ENCODE measurements around the gene CTSC. TPM values are rescaled to one million over a fixed set of nuclear protein-coding genes. Genes with fewer than 3 reads are reported as not detected.

CTSC gene
- polyA plus RNA-seq, 1 donor (not counting 4 experiments of a cell fraction or from before 2014, with no cell fraction given): 658 TPM

DNA sequence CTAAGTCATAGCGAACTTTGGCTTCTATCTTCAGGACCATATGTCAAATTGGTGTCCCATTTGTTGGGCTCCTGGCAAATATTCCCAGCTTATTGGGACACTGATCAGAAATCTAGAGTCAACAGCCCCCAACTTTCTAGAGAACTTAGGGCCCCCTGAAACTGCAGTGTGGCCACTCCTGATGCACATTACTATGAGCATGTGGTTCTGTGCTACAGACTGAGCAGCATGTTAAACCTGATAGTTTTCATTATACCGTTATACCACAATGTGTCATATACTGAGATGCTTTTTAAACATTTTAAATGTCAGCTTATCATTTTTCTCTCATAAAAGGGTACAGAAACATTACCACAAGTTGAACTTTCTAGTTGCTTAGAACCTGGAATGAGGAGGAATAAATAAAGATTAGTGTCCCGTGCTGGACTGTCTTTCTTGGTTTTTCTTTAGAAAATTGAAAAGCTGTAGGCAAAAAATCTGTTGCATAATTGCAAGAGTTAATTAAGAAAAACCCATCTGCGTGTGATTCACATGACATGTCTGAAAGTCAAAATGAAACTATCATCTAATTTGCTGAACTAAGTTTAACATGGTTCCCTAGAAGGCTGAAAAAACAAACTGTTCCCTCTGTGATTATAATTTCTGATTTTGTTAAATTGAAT, 16.4 kb upstream of the CTSC start:
- H3K4me2 ChIP-seq (ENCODE audit: control insufficient read depth, extremely low read depth, insufficient read depth, low read depth, low read length): no peak overlapping the region

DNA sequence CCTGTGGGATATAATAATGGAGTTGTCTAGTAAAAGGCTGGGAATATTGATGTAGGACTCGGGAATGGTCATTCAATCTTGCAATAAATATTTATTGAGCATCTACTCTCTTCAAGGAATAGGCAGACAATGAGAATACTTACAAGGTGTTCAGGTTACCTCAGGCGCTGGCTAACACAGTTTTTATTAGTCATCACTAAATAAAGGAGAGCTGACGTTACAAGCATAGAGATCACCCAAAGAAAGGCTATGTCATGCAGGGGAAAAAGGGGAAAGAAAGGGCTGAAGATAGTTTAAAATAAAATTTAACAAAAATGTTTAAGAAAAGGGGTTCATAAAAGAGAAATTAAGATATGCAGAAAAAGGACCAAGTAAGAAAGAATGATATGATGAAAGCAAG, 15.8 kb upstream of the CTSC start:
- Histone ChIP-seq H3K4me2 (ENCODE audit: control insufficient read depth, extremely low read depth, insufficient read depth, low read depth, low read length) (no peak overlapping the region), H3K4me1 (ENCODE audit: control insufficient read depth, extremely low read depth, insufficient read depth, low read length) (no peaks in the 10 kb centered on the region), H3K27ac (ENCODE audit: control insufficient read depth, insufficient read depth, low read length) (no peak overlapping the region), H2AFZ (ENCODE audit: control insufficient read depth, low read length) (no peak overlapping the region), H3K79me2 (ENCODE audit: control insufficient read depth, insufficient read depth, low read length) (no peaks in the 10 kb centered on the region), H3K27me3 (ENCODE audit: control insufficient read depth, extremely low read depth, insufficient read depth, low read length) (no peaks in the 10 kb centered on the region), H4K20me1 (ENCODE audit: control insufficient read depth, extremely low read depth, insufficient read depth, low read length) (no peaks in the 10 kb centered on the region), H3K4me3 (ENCODE audit: control insufficient read depth in 2 of 3, extremely low read depth in 1 of 3, insufficient read depth in 2 of 3, low read depth in 1 of 3, low read length in 3 of 3) (no peak overlapping the region), H3K9ac (ENCODE audit: control insufficient read depth, extremely low read depth, insufficient read depth, low read length) (no peak overlapping the region), H3K9me1 (ENCODE audit: control insufficient read depth, extremely low read depth, insufficient read depth, low read length) (no peaks in the 10 kb centered on the region), H3K36me3 (ENCODE audit: control insufficient read depth in 2 of 2, extremely low read depth in 1 of 2, insufficient read depth in 2 of 2, low read length in 2 of 2) (no peaks in the 10 kb centered on the region), H3K9me3 (ENCODE audit: control insufficient read depth, low read depth, low read length) (no peaks in the 10 kb centered on the region)
- no peak for FAIRE-seq
- no peak for DNase-seq (ENCODE audit: low read depth, low spot score)
- dilution Hi-C loops (cut with MboI; ENCODE audit: extremely low pct_ligation_motif_present, low sequenced_read_pairs): no loop called here
- TF ChIP-seq EZH2 (IDR thresholded peaks at IDR 0.05; ENCODE audit: low read length): no peak
- TF ChIP-seq, protein P1, sequence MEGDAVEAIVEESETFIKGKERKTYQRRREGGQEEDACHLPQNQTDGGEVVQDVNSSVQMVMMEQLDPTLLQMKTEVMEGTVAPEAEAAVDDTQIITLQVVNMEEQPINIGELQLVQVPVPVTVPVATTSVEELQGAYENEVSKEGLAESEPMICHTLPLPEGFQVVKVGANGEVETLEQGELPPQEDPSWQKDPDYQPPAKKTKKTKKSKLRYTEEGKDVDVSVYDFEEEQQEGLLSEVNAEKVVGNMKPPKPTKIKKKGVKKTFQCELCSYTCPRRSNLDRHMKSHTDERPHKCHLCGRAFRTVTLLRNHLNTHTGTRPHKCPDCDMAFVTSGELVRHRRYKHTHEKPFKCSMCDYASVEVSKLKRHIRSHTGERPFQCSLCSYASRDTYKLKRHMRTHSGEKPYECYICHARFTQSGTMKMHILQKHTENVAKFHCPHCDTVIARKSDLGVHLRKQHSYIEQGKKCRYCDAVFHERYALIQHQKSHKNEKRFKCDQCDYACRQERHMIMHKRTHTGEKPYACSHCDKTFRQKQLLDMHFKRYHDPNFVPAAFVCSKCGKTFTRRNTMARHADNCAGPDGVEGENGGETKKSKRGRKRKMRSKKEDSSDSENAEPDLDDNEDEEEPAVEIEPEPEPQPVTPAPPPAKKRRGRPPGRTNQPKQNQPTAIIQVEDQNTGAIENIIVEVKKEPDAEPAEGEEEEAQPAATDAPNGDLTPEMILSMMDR (optimal IDR thresholded peaks at IDR 0.05 in 1 of 3, IDR thresholded peaks at IDR 0.05 in 1 of 3, conservative IDR thresholded peaks at IDR 0.05 in 1 of 3; ENCODE audit: extremely low read depth in 1 of 3, insufficient read depth in 2 of 3, low read length in 3 of 3): no peak

More for the DNA sequence above, 16.4 kb upstream of the CTSC start:
- Histone ChIP-seq H3K27ac (ENCODE audit: control insufficient read depth, insufficient read depth, low read length) (no peak overlapping the region), H3K27me3 (ENCODE audit: control insufficient read depth, extremely low read depth, insufficient read depth, low read length) (no peaks in the 10 kb centered on the region), H3K36me3 (ENCODE audit: control insufficient read depth in 2 of 2, extremely low read depth in 1 of 2, insufficient read depth in 2 of 2, low read length in 2 of 2) (no peaks in the 10 kb centered on the region), H4K20me1 (ENCODE audit: control insufficient read depth, extremely low read depth, insufficient read depth, low read length) (no peaks in the 10 kb centered on the region), H3K4me1 (ENCODE audit: control insufficient read depth, extremely low read depth, insufficient read depth, low read length) (no peaks in the 10 kb centered on the region), H3K4me3 (ENCODE audit: control insufficient read depth in 2 of 3, extremely low read depth in 1 of 3, insufficient read depth in 2 of 3, low read depth in 1 of 3, low read length in 3 of 3) (no peak overlapping the region), H3K9ac (ENCODE audit: control insufficient read depth, extremely low read depth, insufficient read depth, low read length) (no peak overlapping the region), H2AFZ (ENCODE audit: control insufficient read depth, low read length) (no peak overlapping the region), H3K9me1 (ENCODE audit: control insufficient read depth, extremely low read depth, insufficient read depth, low read length) (no peaks in the 10 kb centered on the region), H3K79me2 (ENCODE audit: control insufficient read depth, insufficient read depth, low read length) (no peaks in the 10 kb centered on the region), H3K9me3 (ENCODE audit: control insufficient read depth, low read depth, low read length) (no peaks in the 10 kb centered on the region)
- FAIRE-seq: no peak
- dilution Hi-C loops (cut with MboI; ENCODE audit: extremely low pct_ligation_motif_present, low sequenced_read_pairs): no loop called here
- TF ChIP-seq EZH2 (IDR thresholded peaks at IDR 0.05; ENCODE audit: low read length): no peak
- DNase-seq (ENCODE audit: low read depth, low spot score): no peak

DNA sequence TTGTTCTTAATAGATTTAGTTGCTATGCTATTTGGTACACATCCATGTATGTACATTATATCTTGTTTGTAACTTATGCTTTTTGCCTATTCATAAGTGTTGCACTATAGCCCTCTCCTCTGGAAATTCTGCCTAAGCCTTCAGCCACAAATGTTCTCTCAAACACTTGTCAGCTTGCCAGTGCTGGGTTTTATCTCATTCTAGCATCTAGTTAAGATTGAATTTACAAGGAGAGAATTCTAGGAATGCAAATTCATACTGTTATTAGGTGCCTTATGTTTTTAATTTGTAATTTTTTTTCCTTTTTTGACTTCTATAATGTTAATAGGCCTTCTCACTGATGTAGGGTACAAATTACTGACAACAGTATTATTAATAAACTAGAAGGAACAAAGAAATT, 14.6 kb upstream of the CTSC start:
- Histone ChIP-seq H4K20me1 (ENCODE audit: control insufficient read depth, extremely low read depth, insufficient read depth, low read length) (no peaks in the 10 kb centered on the region), H2AFZ (ENCODE audit: control insufficient read depth, low read length) (no peak overlapping the region), H3K27me3 (ENCODE audit: control insufficient read depth, extremely low read depth, insufficient read depth, low read length) (no peaks in the 10 kb centered on the region), H3K27ac (ENCODE audit: control insufficient read depth, insufficient read depth, low read length) (no peak overlapping the region), H3K4me2 (ENCODE audit: control insufficient read depth, extremely low read depth, insufficient read depth, low read depth, low read length) (no peak overlapping the region), H3K9me1 (ENCODE audit: control insufficient read depth, extremely low read depth, insufficient read depth, low read length) (no peaks in the 10 kb centered on the region), H3K4me1 (ENCODE audit: control insufficient read depth, extremely low read depth, insufficient read depth, low read length) (no peaks in the 10 kb centered on the region), H3K36me3 (ENCODE audit: control insufficient read depth in 2 of 2, extremely low read depth in 1 of 2, insufficient read depth in 2 of 2, low read length in 2 of 2) (no peaks in the 10 kb centered on the region), H3K4me3 (ENCODE audit: control insufficient read depth in 2 of 3, extremely low read depth in 1 of 3, insufficient read depth in 2 of 3, low read depth in 1 of 3, low read length in 3 of 3) (no peak overlapping the region), H3K9me3 (ENCODE audit: control insufficient read depth, low read depth, low read length) (no peaks in the 10 kb centered on the region), H3K79me2 (ENCODE audit: control insufficient read depth, insufficient read depth, low read length) (no peaks in the 10 kb centered on the region), H3K9ac (ENCODE audit: control insufficient read depth, extremely low read depth, insufficient read depth, low read length) (no peak overlapping the region)
- dilution Hi-C loops (cut with MboI; ENCODE audit: extremely low pct_ligation_motif_present, low sequenced_read_pairs): no loop called here
- TF ChIP-seq, protein P1 (optimal IDR thresholded peaks at IDR 0.05 in 1 of 3, IDR thresholded peaks at IDR 0.05 in 1 of 3, conservative IDR thresholded peaks at IDR 0.05 in 1 of 3; ENCODE audit: extremely low read depth in 1 of 3, insufficient read depth in 2 of 3, low read length in 3 of 3): no peak
- no peak for TF ChIP-seq EZH2 (IDR thresholded peaks at IDR 0.05; ENCODE audit: low read length)
- FAIRE-seq: no peak
- DNase-seq (ENCODE audit: low read depth, low spot score): no peak

Measured in keratinocyte (primary cell).